Measurements from ENCODE around the gene PHLDB1. TPM values are rescaled to one million over a fixed set of nuclear protein-coding genes. Genes with fewer than 3 reads are reported as not detected.
A peak's percentile ranks its signal among the peaks of the same experiment; 100 is the strongest.

PHLDB1 gene
- total RNA-seq, 4 donors from 2014 or later = 53.5 to 517 (median 287) TPM

DNA sequence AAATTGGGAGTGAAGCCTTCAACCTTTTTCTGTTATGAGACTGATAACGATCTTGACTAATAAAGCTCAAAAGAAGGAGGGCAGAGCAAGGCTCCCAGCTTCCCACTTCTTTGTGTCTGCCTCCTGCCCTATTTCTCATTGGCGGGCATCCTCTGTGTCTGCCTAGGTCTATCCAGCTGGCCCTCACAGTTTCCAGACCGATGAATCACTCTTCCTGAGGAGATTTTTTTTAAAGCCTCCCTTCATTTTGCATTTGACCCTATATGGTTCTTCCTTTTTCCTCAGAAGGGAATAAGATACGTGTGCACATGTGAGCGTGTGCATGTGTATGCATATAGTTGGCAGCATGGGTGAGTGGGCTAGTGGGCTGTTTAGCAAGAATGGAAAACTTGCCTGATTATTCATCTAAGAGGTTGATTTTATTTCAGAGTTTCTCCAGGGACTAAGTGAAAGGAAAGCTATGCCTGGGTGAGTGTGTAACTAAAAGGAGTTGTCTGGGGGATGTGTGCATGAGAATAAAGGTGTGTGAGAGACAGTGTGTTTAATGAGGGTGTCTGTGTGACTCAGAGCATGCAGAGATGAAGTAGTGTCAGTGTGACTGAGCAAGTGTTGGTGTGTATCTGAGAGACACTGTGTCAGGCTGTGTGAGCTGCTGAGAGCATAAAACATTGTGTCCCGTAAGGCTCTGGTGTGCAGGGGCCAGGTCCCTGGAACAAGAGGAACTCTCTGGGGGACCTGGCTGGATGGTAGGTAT is 12.2 kb downstream of the PHLDB1 start:
- peaks cover 9 to 39% of the 10 kb centered on the region in 2 donors for H3K4me1 ChIP-seq
- intact Hi-C loops (cut with DNase I; ENCODE audit: low total_unique reads) = no loop called here

DNA sequence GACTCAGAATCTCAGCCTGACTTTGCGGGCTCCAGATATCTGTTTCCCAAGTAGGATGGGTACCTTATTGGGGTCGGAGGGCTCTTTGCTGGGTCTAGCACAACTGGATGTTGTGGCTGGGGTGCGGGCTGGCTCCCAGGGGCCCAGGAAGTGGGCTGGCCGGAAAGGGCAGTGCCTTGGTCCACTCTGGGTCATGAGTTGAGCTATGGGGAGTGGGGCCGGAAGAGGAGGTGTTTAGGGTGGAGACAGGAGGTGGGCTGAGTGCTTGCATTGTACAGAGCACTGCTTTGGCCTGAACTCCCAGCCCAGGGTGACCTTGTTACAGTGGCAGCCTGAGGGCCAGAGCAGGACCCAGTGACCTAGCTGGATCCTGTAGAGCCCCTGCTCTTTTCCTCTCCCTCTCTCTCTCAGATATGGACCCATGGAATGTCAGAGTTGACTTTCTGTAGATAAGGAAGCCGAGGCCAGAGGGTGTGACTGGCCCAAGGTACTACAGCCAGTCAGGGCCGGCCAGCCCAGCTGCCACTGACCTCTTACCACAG is 13.2 kb downstream of the PHLDB1 start:
- H3K27me3 ChIP-seq = no peaks in the 10 kb centered on the region
- H3K36me3 ChIP-seq = no peaks in the 10 kb centered on the region
- peak overlapping the region; percentile 13 to 38 for H3K4me3 ChIP-seq
- DNase-seq = no peak
- peaks cover 9 to 39% of the 10 kb centered on the region in 2 donors for H3K4me1 ChIP-seq
- no peak for TF ChIP-seq POLR2A (IDR thresholded peaks at IDR 0.05)
- TF ChIP-seq, protein P1, sequence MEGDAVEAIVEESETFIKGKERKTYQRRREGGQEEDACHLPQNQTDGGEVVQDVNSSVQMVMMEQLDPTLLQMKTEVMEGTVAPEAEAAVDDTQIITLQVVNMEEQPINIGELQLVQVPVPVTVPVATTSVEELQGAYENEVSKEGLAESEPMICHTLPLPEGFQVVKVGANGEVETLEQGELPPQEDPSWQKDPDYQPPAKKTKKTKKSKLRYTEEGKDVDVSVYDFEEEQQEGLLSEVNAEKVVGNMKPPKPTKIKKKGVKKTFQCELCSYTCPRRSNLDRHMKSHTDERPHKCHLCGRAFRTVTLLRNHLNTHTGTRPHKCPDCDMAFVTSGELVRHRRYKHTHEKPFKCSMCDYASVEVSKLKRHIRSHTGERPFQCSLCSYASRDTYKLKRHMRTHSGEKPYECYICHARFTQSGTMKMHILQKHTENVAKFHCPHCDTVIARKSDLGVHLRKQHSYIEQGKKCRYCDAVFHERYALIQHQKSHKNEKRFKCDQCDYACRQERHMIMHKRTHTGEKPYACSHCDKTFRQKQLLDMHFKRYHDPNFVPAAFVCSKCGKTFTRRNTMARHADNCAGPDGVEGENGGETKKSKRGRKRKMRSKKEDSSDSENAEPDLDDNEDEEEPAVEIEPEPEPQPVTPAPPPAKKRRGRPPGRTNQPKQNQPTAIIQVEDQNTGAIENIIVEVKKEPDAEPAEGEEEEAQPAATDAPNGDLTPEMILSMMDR (IDR thresholded peaks at IDR 0.05) = no peak
- peak overlapping the region; percentile 86 to 90 for H3K27ac ChIP-seq
- no peaks in the 10 kb centered on the region for H3K9me3 ChIP-seq
- intact Hi-C loops (cut with DNase I; ENCODE audit: low total_unique reads) = no loop called here

More for the DNA sequence above, 12.2 kb downstream of the PHLDB1 start:
- Histone ChIP-seq H3K27ac (peak overlapping the region; percentile 86 to 90), H3K4me3 (no peak overlapping the region), H3K9me3 (no peaks in the 10 kb centered on the region), H3K27me3 (no peaks in the 10 kb centered on the region), H3K36me3 (no peaks in the 10 kb centered on the region)
- peak; percentile 59 to 75 for DNase-seq
- peak in 1 of 2 donors; percentile 65 for TF ChIP-seq POLR2A (IDR thresholded peaks at IDR 0.05)
- TF ChIP-seq, protein P1 (IDR thresholded peaks at IDR 0.05) = no peak

DNA sequence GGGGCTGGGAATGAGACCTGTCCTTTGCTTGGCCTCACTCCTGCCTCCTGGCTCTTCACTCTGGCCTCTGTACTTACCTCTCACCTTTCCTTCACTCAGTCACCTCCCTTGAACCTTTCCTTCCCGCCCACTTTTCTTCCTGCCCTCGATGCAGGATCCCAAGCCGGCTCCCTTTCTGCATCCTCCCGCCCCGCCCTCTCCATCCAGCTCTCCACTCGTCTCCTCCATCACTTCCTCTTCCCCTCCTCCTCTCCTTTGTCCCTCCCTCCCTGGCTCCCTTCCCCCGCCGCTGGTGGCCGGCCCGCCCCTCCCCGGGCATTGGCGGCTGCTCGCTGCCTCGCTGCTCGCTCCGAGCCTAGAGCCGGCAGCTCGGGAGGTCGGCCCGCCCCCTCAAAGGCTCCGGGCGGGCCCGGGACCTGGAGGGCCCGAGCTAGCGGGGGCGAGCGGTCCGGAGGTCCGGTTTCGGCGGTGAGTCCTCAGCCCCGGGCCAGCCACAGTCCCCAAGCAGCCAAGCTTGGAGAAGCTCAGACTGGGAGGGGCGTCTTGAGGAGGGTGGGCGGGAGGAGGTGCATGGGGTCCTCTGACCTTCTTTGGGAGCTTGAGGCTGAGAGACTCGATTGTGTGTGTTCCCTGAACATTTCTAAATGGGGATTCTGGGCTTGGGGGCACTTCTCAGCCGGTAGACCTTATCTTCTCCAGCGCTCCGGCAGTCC is 13.8 kb downstream of the PHLDB1 start:
- intact Hi-C loops (cut with DNase I; ENCODE audit: low total_unique reads) = no loop called here

DNA sequence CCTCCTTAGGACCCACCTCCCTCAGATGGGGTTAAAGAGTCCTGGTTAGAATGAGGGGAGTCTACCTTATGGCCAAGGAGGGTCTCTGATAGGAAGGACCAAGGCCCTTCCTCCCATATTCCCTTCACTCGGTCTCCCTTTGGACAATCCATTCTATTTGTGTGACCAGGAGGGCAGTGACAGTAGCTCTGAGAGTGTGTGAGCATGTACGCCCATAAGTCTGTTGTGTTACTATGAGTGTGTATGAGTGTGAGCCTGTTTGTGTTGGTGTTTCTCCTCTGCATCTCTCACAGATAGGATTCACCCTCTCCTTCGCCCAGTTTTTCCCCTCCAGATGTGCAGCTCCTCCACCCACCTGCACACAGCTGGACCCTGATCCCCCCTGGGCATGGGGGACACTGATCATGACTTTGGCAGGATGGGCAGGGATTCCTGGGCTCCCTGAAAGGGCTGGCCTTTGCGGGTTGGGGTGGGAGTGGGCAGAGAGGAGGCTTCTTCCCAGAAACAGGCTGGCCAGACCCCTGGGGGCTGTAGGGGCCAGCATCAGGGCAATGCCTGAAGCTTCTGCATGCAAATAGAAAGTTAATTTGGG is 14.5 kb downstream of the PHLDB1 start:
- DNase-seq = no peak
- Histone ChIP-seq H3K9me3 (no peaks in the 10 kb centered on the region), H3K27me3 (no peaks in the 10 kb centered on the region), H3K27ac (peak overlapping the region; percentile 86 to 90), H3K36me3 (no peaks in the 10 kb centered on the region), H3K4me3 (peak overlapping the region in 1 of 2 donors; percentile 38), H3K4me1 (peaks cover 9 to 39% of the 10 kb centered on the region in 2 donors)
- intact Hi-C loops (cut with DNase I; ENCODE audit: low total_unique reads) = no loop called here
- TF ChIP-seq, protein P1 (IDR thresholded peaks at IDR 0.05) = no peak
- no peak for TF ChIP-seq POLR2A (IDR thresholded peaks at IDR 0.05)

More for the DNA sequence above, 13.8 kb downstream of the PHLDB1 start:
- peak; percentile 90 to 91 for DNase-seq
- H3K36me3 ChIP-seq = no peaks in the 10 kb centered on the region
- H3K4me3 ChIP-seq = peak overlapping the region; percentile 13 to 38
- peaks cover 9 to 39% of the 10 kb centered on the region in 2 donors for H3K4me1 ChIP-seq
- H3K9me3 ChIP-seq = no peaks in the 10 kb centered on the region
- peak overlapping the region; percentile 86 to 90 for H3K27ac ChIP-seq
- no peaks in the 10 kb centered on the region for H3K27me3 ChIP-seq
- TF ChIP-seq, protein P1 (IDR thresholded peaks at IDR 0.05) = no peak
- TF ChIP-seq POLR2A (IDR thresholded peaks at IDR 0.05) = no peak
